Measurements from ENCODE around the gene LTBP1. TPM values are rescaled to one million over a fixed set of nuclear protein-coding genes. Genes with fewer than 3 reads are reported as not detected.

Gene LTBP1
- total RNA-seq, 1 experiment from 2014 or later = 28.5 TPM

DNA sequence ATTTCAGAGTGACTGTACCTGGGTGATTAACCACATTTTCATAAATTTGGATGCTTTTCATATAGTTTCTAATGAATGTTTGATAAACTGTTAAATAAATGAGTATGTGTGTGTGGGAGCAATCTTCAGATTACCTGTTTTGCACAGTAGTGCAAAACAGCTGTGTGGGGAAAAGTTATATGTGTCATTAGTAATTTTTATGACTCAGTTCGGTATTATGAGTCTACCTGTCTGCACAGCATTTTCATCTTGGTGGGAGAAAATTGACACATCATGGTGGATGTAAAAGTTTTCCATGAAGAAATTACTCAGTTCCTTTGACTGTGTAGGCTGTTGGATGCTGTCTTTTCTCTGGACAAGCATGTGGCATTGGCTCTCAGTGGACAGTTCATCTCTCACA, 43.8 kb downstream of the LTBP1 start:
- H3K27ac ChIP-seq (ENCODE audit: insufficient read length, low read depth, low read length) = no peak overlapping the region
- DNase-seq = no peak
- WGBS (ENCODE audit: extremely low coverage, insufficient read length, low lambda C conversion rate) = no CpG with 5 or more reads among the region's 1 CpG
- H3K56ac ChIP-seq (ENCODE audit: insufficient read length, low read depth, low read length) = no peak overlapping the region
- TF ChIP-seq CTCF (conservative IDR thresholded peaks at IDR 0.05) = no peak
- H4K5ac ChIP-seq (ENCODE audit: insufficient read length, low read depth, low read length) = no peak overlapping the region
- no peaks in the 10 kb centered on the region for H3K9me3 Mint-ChIP-seq
- no peak overlapping the region for H4K8ac ChIP-seq (replicated peaks; ENCODE audit: insufficient read length, low read depth, low read length)
- peaks cover 0 to 5% of the 10 kb centered on the region in 2 experiments; a peak in 2 of 4 replicates for H3K4me1 Mint-ChIP-seq
- no peak overlapping the region for H3K4me3 Mint-ChIP-seq
- no peak overlapping the region for H3K14ac ChIP-seq (ENCODE audit: insufficient read depth, low read length)
- H3K9me3 ChIP-seq (ENCODE audit: control insufficient read depth, low read depth, low read length) = no peaks in the 10 kb centered on the region
- H4K91ac ChIP-seq (ENCODE audit: insufficient read length, low read depth, low read length) = no peak overlapping the region
- H2AFZ ChIP-seq (ENCODE audit: low read length) = no peak overlapping the region
- no peaks in the 10 kb centered on the region for H3K4me1 ChIP-seq (ENCODE audit: insufficient read depth, low read length)
- no peak overlapping the region for H3K4me2 ChIP-seq (ENCODE audit: insufficient read depth, insufficient read length, low read length)
- no peak overlapping the region for H3T11ph ChIP-seq (ENCODE audit: low read length)
- no peak overlapping the region for H3K27ac Mint-ChIP-seq
- H3K18ac ChIP-seq (ENCODE audit: insufficient read length, low read depth, low read length) = no peak overlapping the region
- H3K23ac ChIP-seq (ENCODE audit: insufficient read length, low read depth, low read length) = no peak overlapping the region
- H3K36me3 Mint-ChIP-seq (ENCODE audit: insufficient read depth in 1 of 3, low read depth in 3 of 3) = peaks cover 0 to 3% (median 0%) of the 10 kb centered on the region in 3 experiments; a peak in 2 of 7 replicates
- H3K9ac ChIP-seq (ENCODE audit: extremely low read depth, insufficient read length, low read length) = no peak overlapping the region
- no peak overlapping the region for H2BK20ac ChIP-seq (ENCODE audit: low read depth, low read length, poor library complexity, severe bottlenecking)
- no peaks in the 10 kb centered on the region for H4K20me1 ChIP-seq (ENCODE audit: control insufficient read depth, insufficient read depth, insufficient read length)
- H2AK5ac ChIP-seq (ENCODE audit: insufficient read length, low read length) = no peak overlapping the region
- no peak overlapping the region for H2BK12ac ChIP-seq (ENCODE audit: insufficient read length, low read depth, low read length)
- H2BK120ac ChIP-seq (ENCODE audit: low read depth, low read length, poor library complexity, severe bottlenecking) = no peak overlapping the region
- H3K4ac ChIP-seq (ENCODE audit: low read depth, low read length) = no peak overlapping the region
- H2BK5ac ChIP-seq (ENCODE audit: insufficient read length, low read length) = no peak overlapping the region
- H3K27me3 Mint-ChIP-seq (ENCODE audit: low read depth) = no peaks in the 10 kb centered on the region
- H3K79me1 ChIP-seq (ENCODE audit: insufficient read depth, low read depth, low read length, poor library complexity, severe bottlenecking) = no peaks in the 10 kb centered on the region
- no peaks in the 10 kb centered on the region; the same call in 1 of the 2 replicates for H3K79me2 ChIP-seq (ENCODE audit: insufficient read depth, low read length)
- no peaks in the 10 kb centered on the region for H3K27me3 ChIP-seq (ENCODE audit: insufficient read depth, low read length)
- no peak overlapping the region for H2BK15ac ChIP-seq (ENCODE audit: low read depth, low read length)
- H3K23me2 ChIP-seq (ENCODE audit: insufficient read length, low read depth, low read length, poor library complexity, severe bottlenecking) = no peaks in the 10 kb centered on the region
